ENCODE data around the gene BTBD1. TPM values are rescaled to one million over a fixed set of nuclear protein-coding genes. Genes with fewer than 3 reads are reported as not detected.

The BTBD1 gene
- polyA plus RNA-seq, 4 donors = 30.1 to 66.5 (median 35.2) TPM

DNA sequence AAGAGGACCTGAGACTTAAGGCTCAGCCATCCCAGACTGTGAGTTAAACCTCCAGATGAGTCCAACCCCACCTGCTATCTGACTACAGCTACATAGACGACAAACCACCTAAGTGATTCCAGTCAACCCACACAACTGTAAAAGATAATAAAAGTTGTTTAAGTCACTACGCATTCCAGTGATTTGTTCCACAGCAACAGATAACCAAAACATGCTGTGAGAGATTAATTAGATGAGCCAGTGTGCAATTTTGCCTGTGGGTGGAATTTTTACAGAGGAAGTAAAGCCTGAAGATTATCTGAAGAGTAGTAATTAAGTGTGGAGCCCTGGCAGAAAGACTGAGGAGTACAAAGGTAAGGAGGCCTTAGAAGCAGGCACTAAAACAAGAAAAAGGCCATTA, 5.4 kb downstream of the BTBD1 start:
- Histone ChIP-seq H3K4me1 (ENCODE audit: control insufficient read depth in 3 of 3, insufficient read depth in 2 of 3, low read depth in 1 of 3, low read length in 2 of 3) (peaks cover 15 to 32% (median 31%) of the 10 kb centered on the region in 3 donors), H3K27ac (ENCODE audit: low read depth in 1 of 3, low read length in 2 of 3) (peak overlapping the region; percentile 11 to 69 (median 24))
- 11 to 38% (median 29%) methylated on average over 2 of the region's 2 CpGs for WGBS, 3 donors

DNA sequence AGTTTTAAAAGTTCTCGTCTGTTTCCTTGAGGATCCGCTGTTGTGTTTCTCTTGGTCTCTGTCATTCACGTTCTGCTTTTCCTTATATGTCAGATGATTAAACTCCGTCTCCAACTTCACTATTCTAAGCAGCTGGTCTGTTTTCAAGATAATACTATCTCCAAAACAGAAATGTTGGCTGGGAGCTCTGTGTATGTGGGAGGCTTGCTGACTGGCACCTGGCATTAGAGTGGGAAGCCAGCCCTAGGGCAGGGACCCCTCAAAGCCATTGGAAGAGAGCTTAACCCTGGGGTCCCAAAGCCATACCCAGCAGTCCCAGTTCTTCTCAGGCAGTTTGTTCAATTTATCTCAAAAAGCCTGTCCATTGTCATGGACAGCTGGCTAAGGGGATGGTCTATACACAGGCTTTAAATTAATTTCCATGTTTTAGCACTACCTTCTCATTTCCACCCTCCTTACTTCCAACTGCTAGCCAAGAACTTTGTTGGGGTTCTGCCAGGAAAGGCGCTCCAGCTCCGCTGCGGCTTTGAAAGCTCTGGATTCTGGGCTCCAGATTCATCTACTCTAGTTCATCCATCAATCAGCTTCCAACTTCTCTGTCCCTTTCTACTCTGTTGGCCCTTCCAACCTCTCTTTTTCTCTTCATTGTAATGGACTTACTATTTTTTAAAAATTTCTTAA, 9.2 kb downstream of the BTBD1 start:
- H3K4me1 ChIP-seq (ENCODE audit: control insufficient read depth in 3 of 3, insufficient read depth in 2 of 3, low read depth in 1 of 3, low read length in 2 of 3) = peaks cover 9 to 21% (median 20%) of the 10 kb centered on the region in 3 donors
- peaks cover 0 to 22% (median 2%) of the 10 kb centered on the region in 3 donors for H3K36me3 ChIP-seq (ENCODE audit: control insufficient read depth in 3 of 3, insufficient read depth in 2 of 3, low read depth in 1 of 3, low read length in 3 of 3)
- H3K27ac ChIP-seq (ENCODE audit: low read depth in 1 of 3, low read length in 2 of 3) = no peak overlapping the region
- no peaks in the 10 kb centered on the region for H3K9me3 ChIP-seq (ENCODE audit: control insufficient read depth in 2 of 2, insufficient read depth in 1 of 2, low read depth in 1 of 2, low read length in 1 of 2)
- WGBS, 3 donors = 64 to 81% (median 79%) methylated on average over 7 of the region's 7 CpGs
- no peak overlapping the region for H3K4me3 ChIP-seq (ENCODE audit: low read depth in 1 of 3, low read length in 3 of 3)
- no peak for DNase-seq
- no peak for FAIRE-seq
- no peaks in the 10 kb centered on the region for H3K27me3 ChIP-seq (ENCODE audit: control insufficient read depth in 3 of 3, insufficient read depth in 3 of 3, low read length in 3 of 3)

More for the DNA sequence above, 5.4 kb downstream of the BTBD1 start:
- Histone ChIP-seq H3K36me3 (ENCODE audit: control insufficient read depth in 3 of 3, insufficient read depth in 2 of 3, low read depth in 1 of 3, low read length in 3 of 3) (peaks cover 0 to 6% (median 0%) of the 10 kb centered on the region in 3 donors), H3K4me3 (ENCODE audit: low read depth in 1 of 3, low read length in 3 of 3) (no peak overlapping the region), H3K27me3 (ENCODE audit: control insufficient read depth in 3 of 3, insufficient read depth in 3 of 3, low read length in 3 of 3) (no peaks in the 10 kb centered on the region), H3K9me3 (ENCODE audit: control insufficient read depth in 2 of 2, insufficient read depth in 1 of 2, low read depth in 1 of 2, low read length in 1 of 2) (no peaks in the 10 kb centered on the region)
- peak; percentile 78 to 80 for DNase-seq
- no peak for FAIRE-seq

DNA sequence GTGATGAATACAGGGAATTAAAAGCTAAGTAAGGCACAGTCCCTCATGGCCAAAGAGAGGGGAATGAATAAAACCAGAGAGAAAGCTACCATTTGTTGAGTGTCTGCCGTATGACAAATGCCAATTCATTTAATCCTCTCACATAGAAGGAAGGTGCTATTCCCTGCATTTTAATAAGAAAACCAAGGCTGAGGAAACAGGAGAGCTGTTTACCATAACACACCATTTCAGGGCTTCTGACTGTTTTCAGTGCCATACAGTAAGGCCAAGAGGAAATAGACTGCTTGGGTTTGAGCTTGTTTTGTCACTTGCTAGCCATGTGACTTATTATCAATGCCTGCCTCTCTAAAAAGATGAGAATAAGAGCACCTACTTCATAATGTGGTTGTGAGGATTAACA, 10.1 kb downstream of the BTBD1 start:
- Histone ChIP-seq H3K4me3 (ENCODE audit: low read depth in 1 of 3, low read length in 3 of 3) (no peak overlapping the region), H3K27ac (ENCODE audit: low read depth in 1 of 3, low read length in 2 of 3) (no peak overlapping the region), H3K4me1 (ENCODE audit: control insufficient read depth in 3 of 3, insufficient read depth in 2 of 3, low read depth in 1 of 3, low read length in 2 of 3) (peaks cover 3 to 13% (median 12%) of the 10 kb centered on the region in 3 donors), H3K27me3 (ENCODE audit: control insufficient read depth in 3 of 3, insufficient read depth in 3 of 3, low read length in 3 of 3) (no peaks in the 10 kb centered on the region), H3K9me3 (ENCODE audit: control insufficient read depth in 2 of 2, insufficient read depth in 1 of 2, low read depth in 1 of 2, low read length in 1 of 2) (no peaks in the 10 kb centered on the region), H3K36me3 (ENCODE audit: control insufficient read depth in 3 of 3, insufficient read depth in 2 of 3, low read depth in 1 of 3, low read length in 3 of 3) (peaks cover 0 to 24% (median 2%) of the 10 kb centered on the region in 3 donors)
- no peak for DNase-seq
- no peak for FAIRE-seq
- 85 to 90% (median 87%) methylated on average over 1 of the region's 1 CpG for WGBS, 3 donors

DNA sequence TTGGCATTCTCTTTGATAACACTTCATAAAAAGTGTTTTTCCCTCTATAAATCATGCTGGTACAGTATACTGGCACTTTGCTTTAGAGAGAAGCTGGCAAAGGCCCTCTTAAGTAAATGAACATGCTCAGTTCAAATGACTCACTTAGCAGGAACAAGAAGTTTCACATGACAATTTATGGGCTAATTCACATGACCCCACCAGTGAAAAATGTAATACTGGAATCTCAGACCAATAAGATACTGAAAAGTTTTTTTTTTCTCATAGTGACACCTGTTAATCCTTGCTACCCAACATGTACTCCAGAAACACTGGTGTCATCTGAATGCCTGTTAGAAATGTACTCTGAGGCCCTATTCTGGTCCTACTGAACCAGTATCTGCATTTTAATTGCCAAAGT, 13.9 kb downstream of the BTBD1 start:
- H3K9me3 ChIP-seq (ENCODE audit: control insufficient read depth in 2 of 2, insufficient read depth in 1 of 2, low read depth in 1 of 2, low read length in 1 of 2) = no peaks in the 10 kb centered on the region
- DNase-seq = peak; percentile 32 to 62
- FAIRE-seq = no peak
- peaks cover 0 to 6% (median 0%) of the 10 kb centered on the region in 3 donors for H3K4me1 ChIP-seq (ENCODE audit: control insufficient read depth in 3 of 3, insufficient read depth in 2 of 3, low read depth in 1 of 3, low read length in 2 of 3)
- H3K36me3 ChIP-seq (ENCODE audit: control insufficient read depth in 3 of 3, insufficient read depth in 2 of 3, low read depth in 1 of 3, low read length in 3 of 3) = peaks cover 5 to 26% (median 5%) of the 10 kb centered on the region in 3 donors
- peak overlapping the region in 1 of 3 donors; percentile 68 for H3K27ac ChIP-seq (ENCODE audit: low read depth in 1 of 3, low read length in 2 of 3)
- H3K4me3 ChIP-seq (ENCODE audit: low read depth in 1 of 3, low read length in 3 of 3) = no peak overlapping the region
- H3K27me3 ChIP-seq (ENCODE audit: control insufficient read depth in 3 of 3, insufficient read depth in 3 of 3, low read length in 3 of 3) = no peaks in the 10 kb centered on the region

DNA sequence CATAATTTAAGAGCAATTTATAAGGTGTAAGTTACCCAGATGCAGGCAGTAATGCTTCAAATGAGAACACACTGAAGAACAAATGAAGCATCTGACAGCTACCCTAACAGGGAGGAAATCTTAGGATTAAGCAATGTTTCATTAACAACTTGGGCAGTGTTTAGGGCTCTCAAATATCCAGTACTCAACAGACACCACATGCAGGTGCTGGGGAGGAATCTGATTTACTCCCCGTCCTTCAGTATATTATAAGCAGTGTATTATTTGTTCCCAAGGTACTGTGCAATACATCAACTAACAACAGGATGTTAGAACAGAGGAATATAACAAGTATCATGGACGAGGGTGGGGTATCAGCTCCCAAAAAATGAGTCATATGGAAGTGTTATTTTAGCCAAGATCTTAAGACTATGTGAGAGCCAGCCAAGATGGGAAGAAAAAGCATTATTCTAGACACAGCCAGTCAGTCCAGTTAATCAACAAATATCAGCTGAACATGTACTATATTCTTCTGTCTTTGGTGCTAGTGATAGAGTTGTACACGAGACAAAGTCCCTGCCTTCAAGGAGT, 20.4 kb downstream of the BTBD1 start:
- 47 to 65% (median 51%) methylated on average over 3 of the region's 3 CpGs for WGBS, 3 donors
- no peak overlapping the region for H3K4me3 ChIP-seq (ENCODE audit: low read depth in 1 of 3, low read length in 3 of 3)
- no peaks in the 10 kb centered on the region for H3K9me3 ChIP-seq (ENCODE audit: control insufficient read depth in 2 of 2, insufficient read depth in 1 of 2, low read depth in 1 of 2, low read length in 1 of 2)
- H3K4me1 ChIP-seq (ENCODE audit: control insufficient read depth in 3 of 3, insufficient read depth in 2 of 3, low read depth in 1 of 3, low read length in 2 of 3) = peaks cover 0 to 14% (median 0%) of the 10 kb centered on the region in 3 donors
- DNase-seq = no peak
- no peak for FAIRE-seq
- peaks cover 6 to 23% (median 15%) of the 10 kb centered on the region in 3 donors for H3K36me3 ChIP-seq (ENCODE audit: control insufficient read depth in 3 of 3, insufficient read depth in 2 of 3, low read depth in 1 of 3, low read length in 3 of 3)
- H3K27ac ChIP-seq (ENCODE audit: low read depth in 1 of 3, low read length in 2 of 3) = no peak overlapping the region
- no peaks in the 10 kb centered on the region for H3K27me3 ChIP-seq (ENCODE audit: control insufficient read depth in 3 of 3, insufficient read depth in 3 of 3, low read length in 3 of 3)

DNA sequence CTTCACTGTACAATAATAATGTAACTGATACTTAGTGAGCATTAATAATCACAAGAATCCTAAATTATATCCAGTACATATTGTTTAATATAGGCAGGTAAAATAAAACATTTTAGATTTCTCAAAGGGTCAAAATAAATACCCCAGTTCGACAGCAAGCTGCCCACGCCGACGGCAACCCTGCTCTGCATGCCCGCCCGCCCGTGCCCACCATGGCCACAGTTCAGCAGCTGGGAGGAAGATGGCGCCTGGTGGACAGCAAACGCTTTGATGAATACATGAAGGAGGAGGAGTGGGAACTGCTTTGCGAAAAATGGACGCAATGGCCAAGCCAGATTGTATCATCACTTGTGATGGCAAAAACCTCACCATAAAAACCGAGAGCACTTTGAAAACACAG, 22.9 kb downstream of the BTBD1 start:
- Histone ChIP-seq H3K27ac (ENCODE audit: low read depth in 1 of 3, low read length in 2 of 3) (no peak overlapping the region), H3K4me3 (ENCODE audit: low read depth in 1 of 3, low read length in 3 of 3) (no peak overlapping the region), H3K9me3 (ENCODE audit: control insufficient read depth in 2 of 2, insufficient read depth in 1 of 2, low read depth in 1 of 2, low read length in 1 of 2) (no peaks in the 10 kb centered on the region), H3K4me1 (ENCODE audit: control insufficient read depth in 3 of 3, insufficient read depth in 2 of 3, low read depth in 1 of 3, low read length in 2 of 3) (peaks cover 0 to 14% (median 0%) of the 10 kb centered on the region in 3 donors), H3K36me3 (ENCODE audit: control insufficient read depth in 3 of 3, insufficient read depth in 2 of 3, low read depth in 1 of 3, low read length in 3 of 3) (peaks cover 13 to 38% (median 25%) of the 10 kb centered on the region in 3 donors), H3K27me3 (ENCODE audit: control insufficient read depth in 3 of 3, insufficient read depth in 3 of 3, low read length in 3 of 3) (no peaks in the 10 kb centered on the region)
- 98 to 99% (median 98%) methylated on average over 12 of the region's 12 CpGs for WGBS, 3 donors
- DNase-seq = no peak
- no peak for FAIRE-seq

DNA sequence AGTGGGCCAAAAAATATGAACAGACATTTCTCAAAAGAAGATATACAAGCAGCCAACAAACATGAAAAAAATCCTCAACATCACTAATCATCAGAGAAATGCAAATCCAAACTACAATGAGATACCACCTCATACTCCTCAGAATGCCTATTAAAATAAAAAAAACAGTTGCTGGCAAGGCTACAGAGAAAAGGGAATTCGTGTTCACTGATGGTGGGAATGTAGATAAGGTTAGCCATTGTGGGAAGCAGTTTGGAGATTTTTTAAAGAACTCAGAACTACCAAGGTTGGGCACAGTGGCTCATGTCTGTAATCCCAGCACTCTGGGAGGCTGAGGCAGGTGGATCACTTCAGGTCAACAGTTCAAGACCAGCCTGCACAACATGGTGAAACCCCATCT, 27.8 kb downstream of the BTBD1 start:
- Histone ChIP-seq H3K4me1 (ENCODE audit: control insufficient read depth in 3 of 3, insufficient read depth in 2 of 3, low read depth in 1 of 3, low read length in 2 of 3) (no peaks in the 10 kb centered on the region), H3K36me3 (ENCODE audit: control insufficient read depth in 3 of 3, insufficient read depth in 2 of 3, low read depth in 1 of 3, low read length in 3 of 3) (peaks cover 9 to 40% (median 22%) of the 10 kb centered on the region in 3 donors), H3K4me3 (ENCODE audit: low read depth in 1 of 3, low read length in 3 of 3) (no peak overlapping the region), H3K9me3 (ENCODE audit: control insufficient read depth in 2 of 2, insufficient read depth in 1 of 2, low read depth in 1 of 2, low read length in 1 of 2) (no peaks in the 10 kb centered on the region), H3K27ac (ENCODE audit: low read depth in 1 of 3, low read length in 2 of 3) (no peak overlapping the region), H3K27me3 (ENCODE audit: control insufficient read depth in 3 of 3, insufficient read depth in 3 of 3, low read length in 3 of 3) (no peaks in the 10 kb centered on the region)
- WGBS, 3 donors = 43 to 63% (median 57%) methylated on average over 1 of the region's 1 CpG
- DNase-seq = no peak
- no peak for FAIRE-seq

DNA sequence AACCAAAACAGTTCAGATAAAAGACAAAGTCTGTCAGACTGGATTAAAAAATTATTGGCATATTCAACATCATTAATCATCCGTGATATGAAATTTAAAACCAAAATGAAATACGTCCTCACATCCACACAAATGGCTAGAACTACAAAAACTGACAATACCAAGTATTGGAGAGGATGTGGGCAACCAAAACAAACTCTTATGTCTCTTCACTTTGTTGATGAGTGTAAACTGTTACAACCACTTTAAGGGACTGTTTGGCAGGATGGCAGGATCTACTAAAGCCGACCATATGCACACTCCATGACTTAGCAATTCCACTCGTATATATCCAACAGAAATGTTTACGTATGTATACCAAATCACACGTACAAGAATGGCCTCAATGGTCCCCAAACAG, 30.8 kb downstream of the BTBD1 start:
- WGBS, 3 donors = 89 to 95% (median 92%) methylated on average over 6 of the region's 6 CpGs
- Histone ChIP-seq H3K27me3 (ENCODE audit: control insufficient read depth in 3 of 3, insufficient read depth in 3 of 3, low read length in 3 of 3) (no peaks in the 10 kb centered on the region), H3K36me3 (ENCODE audit: control insufficient read depth in 3 of 3, insufficient read depth in 2 of 3, low read depth in 1 of 3, low read length in 3 of 3) (peaks cover 9 to 39% (median 14%) of the 10 kb centered on the region in 3 donors), H3K9me3 (ENCODE audit: control insufficient read depth in 2 of 2, insufficient read depth in 1 of 2, low read depth in 1 of 2, low read length in 1 of 2) (peaks cover 0 to 2% of the 10 kb centered on the region in 2 donors), H3K4me1 (ENCODE audit: control insufficient read depth in 3 of 3, insufficient read depth in 2 of 3, low read depth in 1 of 3, low read length in 2 of 3) (no peaks in the 10 kb centered on the region), H3K27ac (ENCODE audit: low read depth in 1 of 3, low read length in 2 of 3) (no peak overlapping the region), H3K4me3 (ENCODE audit: low read depth in 1 of 3, low read length in 3 of 3) (no peak overlapping the region)
- FAIRE-seq (no peak), DNase-seq (no peak)

Data from small intestine (tissue), 7 donors.